Activated CD4-positive, alpha-beta memory T cell treated with anti-CD3 and anti-CD28 coated beads for 36 hours (primary cell): ENCODE data around the gene TRIP13. TPM values are rescaled to one million over a fixed set of nuclear protein-coding genes. Genes with fewer than 3 reads are reported as not detected.

ENCODE experiments used
- CTCF ChIA-PET: fragments of 350-600 bp; sonication (Branson Sonifier 250); formaldehyde crosslinking; loops from one replicate; lab custom pipeline; 2021; ENCODE audit warnings: antibody characterized with exemption, inconsistent platforms; lab: Charles Lee
- POLR2A ChIA-PET: fragments of 350-600 bp; sonication (Branson Sonifier 250); formaldehyde crosslinking; loops from one replicate; lab custom pipeline; 2021; ENCODE audit warnings: antibody characterized with exemption; lab: Charles Lee
- DNase-seq: peaks from one replicate; pipeline ENCODE4 v3.0.0-alpha.2; 2020
- H3K27ac Mint-ChIP-seq: one replicate; pipeline ENCODE4 v1.8.0; 2021; ENCODE audit warnings: mixed read lengths
- H3K27me3 Mint-ChIP-seq: one replicate; pipeline ENCODE4 v1.8.0; 2021; ENCODE audit warnings: mixed read lengths
- H3K36me3 Mint-ChIP-seq: one replicate; pipeline ENCODE4 v1.8.0; 2021; ENCODE audit warnings: mixed read lengths
- H3K4me1 Mint-ChIP-seq: one replicate; pipeline ENCODE4 v1.8.0; 2021; ENCODE audit warnings: low read depth, mixed read lengths
- H3K4me3 Mint-ChIP-seq: one replicate; pipeline ENCODE4 v1.8.0; 2021; ENCODE audit warnings: mild to moderate bottlenecking, mixed read lengths
- H3K9me3 Mint-ChIP-seq: one replicate; pipeline ENCODE4 v1.8.0; 2021; ENCODE audit warnings: mixed read lengths
- intact Hi-C: fragments of 100-400 bp; cut with micrococcal nuclease; formaldehyde crosslinking; loops from one replicate; pipeline ENCODE4 v1.15.1; 2023
- total RNA-seq, 2 experiments: library from RNA; stranded (reverse); gene quantifications; one replicate each; pipeline ENCODE4 v1.2.3, GENCODE V29; 2021

Gene TRIP13
- total RNA-seq, 2 experiments from 2014 or later = 32.4 to 33.9 TPM

DNA sequence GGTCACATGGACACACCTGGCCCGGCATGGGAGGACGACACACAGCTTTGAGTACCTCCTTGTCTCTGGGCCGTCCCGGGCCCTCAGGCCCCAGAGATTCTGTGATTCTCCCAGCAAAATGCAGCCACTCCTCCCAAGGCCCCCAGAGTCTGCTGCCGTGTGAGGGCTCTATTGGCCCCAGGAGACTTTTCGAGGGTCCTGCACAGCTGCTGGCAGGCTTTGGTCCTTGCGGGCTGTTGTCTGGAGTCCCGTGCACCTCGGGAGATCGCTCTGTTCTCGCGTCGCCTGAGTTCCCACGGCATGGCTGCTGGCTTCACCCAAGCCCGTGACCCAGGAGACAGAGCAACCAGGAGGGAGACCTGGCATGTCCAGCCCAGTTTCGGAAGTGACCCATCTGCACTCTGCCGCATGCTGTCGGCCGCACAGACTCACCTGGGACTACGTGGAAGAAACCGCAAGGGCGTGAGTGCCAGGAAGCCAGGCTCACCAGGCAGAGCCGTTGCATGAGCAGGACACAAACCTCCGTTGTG lies 69.1 kb downstream of the TRIP13 start:
- peaks cover 26% of the 10 kb centered on the region for H3K4me1 Mint-ChIP-seq
- ChIA-PET POLR2A (no interaction called here), CTCF (no interaction called here)
- no peak overlapping the region for H3K4me3 Mint-ChIP-seq
- DNase-seq = no peak
- peaks cover 28% of the 10 kb centered on the region for H3K27me3 Mint-ChIP-seq
- H3K9me3 Mint-ChIP-seq = no peaks in the 10 kb centered on the region
- no peak overlapping the region for H3K27ac Mint-ChIP-seq
- intact Hi-C loops = no loop called here
- no peaks in the 10 kb centered on the region for H3K36me3 Mint-ChIP-seq

DNA sequence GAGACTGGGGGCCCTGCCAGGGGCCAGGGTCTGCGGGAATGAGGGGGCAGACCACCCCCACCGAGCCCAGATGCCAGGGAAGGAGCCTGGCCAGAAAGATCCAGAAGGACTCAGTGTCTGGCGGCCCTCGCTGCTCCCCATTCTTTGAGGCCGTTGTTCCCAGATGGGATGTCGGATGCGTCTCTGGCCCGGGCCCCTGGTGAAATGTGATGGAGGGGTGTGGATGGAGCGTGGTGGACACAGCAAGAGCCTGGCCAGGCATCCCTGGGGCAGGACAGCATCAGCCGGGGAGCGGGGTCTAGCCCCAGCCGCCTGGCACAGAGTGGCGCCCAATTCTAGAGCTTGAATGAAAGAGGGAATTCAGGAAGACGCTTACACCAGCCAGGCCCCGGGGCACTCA lies 69.7 kb downstream of the TRIP13 start:
- peaks cover 28% of the 10 kb centered on the region for H3K27me3 Mint-ChIP-seq
- ChIA-PET POLR2A (no interaction called here), CTCF (no interaction called here)
- H3K4me3 Mint-ChIP-seq = no peak overlapping the region
- intact Hi-C loops = no loop called here
- H3K27ac Mint-ChIP-seq = no peak overlapping the region
- no peak for DNase-seq
- H3K9me3 Mint-ChIP-seq = no peaks in the 10 kb centered on the region
- peaks cover 20% of the 10 kb centered on the region for H3K4me1 Mint-ChIP-seq
- no peaks in the 10 kb centered on the region for H3K36me3 Mint-ChIP-seq

DNA sequence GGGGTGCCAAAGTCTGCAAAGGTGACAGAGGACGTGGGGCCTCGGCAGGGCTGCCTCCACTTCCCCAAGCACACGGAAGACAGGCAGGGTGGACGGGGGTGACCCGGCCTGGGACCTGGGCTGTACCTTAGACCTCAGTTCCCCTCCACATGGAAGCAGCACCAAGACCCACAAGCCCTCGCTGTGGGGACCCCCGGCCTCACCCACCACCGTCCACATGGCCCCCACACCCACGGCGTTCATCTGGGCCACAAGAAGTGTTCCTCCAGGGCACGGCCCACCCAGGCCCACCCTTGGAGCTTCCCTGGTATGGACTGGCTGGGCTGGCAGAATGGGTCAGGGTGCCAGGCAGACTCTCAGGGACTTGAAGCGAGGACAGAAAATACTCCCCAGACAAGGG lies 70.1 kb downstream of the TRIP13 start:
- H3K27ac Mint-ChIP-seq = no peak overlapping the region

DNA sequence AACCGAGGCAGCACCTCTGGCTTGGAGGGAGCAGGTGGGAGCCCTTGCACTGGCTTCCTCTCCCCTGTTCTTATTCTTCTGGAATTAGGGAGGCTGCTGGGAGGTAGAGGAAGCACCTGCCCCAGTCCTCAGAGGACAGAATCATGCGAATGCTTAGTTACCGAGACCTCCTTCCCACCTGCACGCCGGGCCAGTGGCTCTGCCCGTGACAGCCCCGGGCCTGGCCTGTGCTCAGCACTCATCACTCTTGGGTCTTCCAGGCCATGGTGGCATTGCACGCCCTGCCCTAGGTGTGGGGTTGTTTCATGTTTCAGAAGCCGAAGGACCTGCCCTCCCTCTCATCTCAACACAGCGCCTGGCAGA lies 70.6 kb downstream of the TRIP13 start:
- H3K27me3 Mint-ChIP-seq = peaks cover 36% of the 10 kb centered on the region

More for the DNA sequence above, 70.1 kb downstream of the TRIP13 start:
- H3K36me3 Mint-ChIP-seq = no peaks in the 10 kb centered on the region
- H3K27me3 Mint-ChIP-seq = peaks cover 32% of the 10 kb centered on the region
- intact Hi-C loops = no loop called here
- ChIA-PET CTCF (no interaction called here), POLR2A (no interaction called here)
- H3K9me3 Mint-ChIP-seq = no peaks in the 10 kb centered on the region
- no peak for DNase-seq
- H3K4me1 Mint-ChIP-seq = peaks cover 16% of the 10 kb centered on the region
- H3K4me3 Mint-ChIP-seq = no peak overlapping the region

DNA sequence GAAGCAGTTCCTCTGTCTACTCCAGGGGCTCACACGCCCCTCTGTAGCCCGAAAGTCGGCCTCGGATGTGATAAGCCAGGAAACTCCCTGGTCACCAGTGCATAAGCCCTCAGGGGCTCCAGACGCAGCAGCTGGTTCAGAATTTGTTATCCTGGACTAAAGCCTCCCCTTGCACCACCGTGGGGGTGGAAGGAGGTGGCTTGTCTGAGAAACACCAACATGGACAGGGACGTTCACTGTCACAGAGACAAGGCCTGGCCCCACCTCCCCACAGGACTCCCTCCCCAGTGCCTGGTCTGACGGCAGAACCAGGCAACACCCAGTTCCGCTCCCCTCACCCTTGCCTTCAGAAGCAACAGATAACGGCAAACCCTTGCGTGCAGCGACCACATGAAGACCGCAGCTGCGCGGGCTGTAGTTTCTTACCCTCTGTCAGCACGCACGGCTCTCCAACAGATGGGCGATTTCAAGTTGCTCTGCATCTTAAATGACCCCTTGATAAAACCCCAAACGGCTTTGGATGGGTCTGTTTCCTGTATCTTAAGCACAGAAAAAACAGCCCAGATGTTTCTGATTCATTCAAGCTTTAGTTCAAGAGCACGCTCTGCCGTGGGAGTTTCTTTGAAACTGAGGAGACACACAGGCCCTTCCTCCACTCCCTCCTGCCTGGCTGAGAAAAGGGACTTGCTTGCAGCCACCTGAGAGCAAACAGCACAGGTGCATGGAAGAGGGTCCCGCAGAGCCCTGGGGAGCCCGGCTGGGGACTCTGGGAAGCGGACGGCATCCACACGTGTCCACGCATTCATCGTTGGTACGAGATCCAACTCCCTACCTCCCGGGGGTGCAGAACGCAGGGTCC lies 71.2 kb downstream of the TRIP13 start:
- Mint-ChIP-seq H3K27me3 (peaks cover 41% of the 10 kb centered on the region), H3K36me3 (no peaks in the 10 kb centered on the region), H3K4me1 (peaks cover 14% of the 10 kb centered on the region), H3K9me3 (no peaks in the 10 kb centered on the region), H3K4me3 (peak overlapping the region; percentile 6), H3K27ac (peak overlapping the region; percentile 83)
- intact Hi-C loops = no loop called here
- ChIA-PET CTCF (no interaction called here), POLR2A (no interaction called here)
- DNase-seq = peak; percentile 74

More for the DNA sequence above, 70.6 kb downstream of the TRIP13 start:
- H3K27ac Mint-ChIP-seq = peak overlapping the region; percentile 83
- no peak for DNase-seq
- H3K36me3 Mint-ChIP-seq = no peaks in the 10 kb centered on the region
- no peaks in the 10 kb centered on the region for H3K9me3 Mint-ChIP-seq
- H3K4me1 Mint-ChIP-seq = peaks cover 14% of the 10 kb centered on the region
- ChIA-PET CTCF (no interaction called here), POLR2A (no interaction called here)
- intact Hi-C loops = no loop called here
- no peak overlapping the region for H3K4me3 Mint-ChIP-seq

DNA sequence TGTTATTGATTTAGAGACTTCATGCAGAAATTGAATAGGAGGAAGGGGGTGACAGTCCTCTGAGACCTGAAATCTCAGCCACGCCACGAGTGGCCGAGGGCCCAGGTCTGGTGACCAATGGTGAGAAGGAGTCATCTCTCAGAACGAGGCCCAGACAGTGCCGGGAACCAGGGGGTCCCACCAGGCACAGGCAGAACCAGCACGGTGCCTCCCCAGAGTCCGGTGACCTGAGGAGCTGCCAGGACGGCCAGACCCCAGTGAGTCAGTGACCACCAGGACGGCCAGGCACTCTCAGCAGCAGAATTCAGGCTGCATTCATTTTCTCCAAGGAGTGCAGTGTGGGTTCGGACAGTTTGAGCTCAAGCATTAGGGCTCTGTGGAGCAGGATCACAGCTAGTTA lies 72.1 kb downstream of the TRIP13 start:
- peak overlapping the region; percentile 8 for H3K27ac Mint-ChIP-seq
- peaks cover 18% of the 10 kb centered on the region for H3K4me1 Mint-ChIP-seq
- H3K27me3 Mint-ChIP-seq = peaks cover 46% of the 10 kb centered on the region
- H3K36me3 Mint-ChIP-seq = no peaks in the 10 kb centered on the region
- H3K4me3 Mint-ChIP-seq = no peak overlapping the region
- no peaks in the 10 kb centered on the region for H3K9me3 Mint-ChIP-seq
- DNase-seq = no peak
- ChIA-PET CTCF (no interaction called here), POLR2A (no interaction called here)
- intact Hi-C loops = no loop called here

DNA sequence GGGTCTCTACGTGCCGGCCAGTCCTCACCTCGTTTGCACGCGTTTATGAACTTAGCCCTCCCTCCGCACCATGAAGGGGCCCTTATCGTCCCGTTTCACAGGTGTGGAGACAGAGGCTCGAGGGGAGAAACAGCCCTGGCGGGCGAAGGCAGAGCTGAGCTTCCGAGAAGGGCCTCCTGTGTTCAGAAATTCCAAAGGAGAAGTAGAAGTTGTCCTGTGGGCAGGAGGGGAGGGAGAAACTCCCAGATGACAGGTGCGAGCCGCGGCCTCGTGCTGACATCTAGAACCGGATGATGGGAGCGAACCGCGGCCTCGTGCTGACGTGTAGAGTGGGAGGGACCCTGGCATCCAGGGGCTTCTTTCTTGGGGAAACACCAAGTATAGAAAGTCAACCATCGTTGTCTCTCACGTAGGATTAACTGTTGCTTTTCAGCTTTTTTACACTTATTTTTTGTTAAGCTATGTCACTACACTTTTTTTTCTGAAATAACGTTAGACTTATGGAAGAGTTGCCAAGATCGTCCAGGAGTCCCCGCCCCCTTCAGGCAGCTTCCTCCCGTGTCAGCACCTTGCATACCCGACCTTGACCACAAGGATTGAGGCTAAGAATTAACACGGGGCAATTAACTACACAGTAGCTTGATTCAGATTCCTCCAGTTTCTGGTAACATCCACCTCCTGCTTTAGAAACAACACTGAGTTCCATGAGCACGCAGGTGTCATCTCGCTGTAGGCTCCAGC lies 73.1 kb downstream of the TRIP13 start:
- Mint-ChIP-seq H3K4me3 (no peak overlapping the region), H3K36me3 (no peaks in the 10 kb centered on the region), H3K4me1 (peaks cover 18% of the 10 kb centered on the region), H3K9me3 (no peaks in the 10 kb centered on the region), H3K27me3 (peaks cover 49% of the 10 kb centered on the region), H3K27ac (no peak overlapping the region)
- ChIA-PET POLR2A (no interaction called here), CTCF (interaction anchor here (0.6 kb wide), 1 partner anchor 24 kb away, joined by 3 read pairs; no protein-coding TSS in a partner anchor)
- intact Hi-C loops = no loop called here
- no peak for DNase-seq

DNA sequence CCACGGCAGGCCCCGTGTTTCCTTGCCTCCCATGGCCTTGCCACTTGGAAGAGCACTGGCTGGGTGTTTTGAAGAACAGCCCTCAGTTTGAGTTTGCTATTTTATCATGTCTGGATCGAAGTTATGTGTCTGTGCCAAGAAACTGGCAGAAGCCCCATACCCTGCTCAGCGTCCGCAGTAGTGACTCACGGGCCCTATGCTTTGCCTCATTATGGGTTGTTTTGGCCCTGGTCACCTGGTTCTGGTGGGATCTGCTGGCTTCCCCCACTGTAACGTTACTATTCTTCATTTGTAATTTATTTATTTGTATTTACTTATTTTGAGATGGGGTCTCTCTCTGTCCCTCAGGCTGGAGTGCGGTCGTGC lies 73.6 kb downstream of the TRIP13 start:
- Mint-ChIP-seq H3K27ac (no peak overlapping the region), H3K27me3 (peaks cover 50% of the 10 kb centered on the region), H3K4me3 (no peak overlapping the region), H3K4me1 (peaks cover 18% of the 10 kb centered on the region), H3K36me3 (no peaks in the 10 kb centered on the region), H3K9me3 (no peaks in the 10 kb centered on the region)
- intact Hi-C loops = no loop called here
- POLR2A ChIA-PET = no interaction called here
- DNase-seq = no peak
- CTCF ChIA-PET = interaction anchor here (0.6 kb wide), 1 partner anchor 24 kb away, joined by 3 read pairs; no protein-coding TSS in a partner anchor

DNA sequence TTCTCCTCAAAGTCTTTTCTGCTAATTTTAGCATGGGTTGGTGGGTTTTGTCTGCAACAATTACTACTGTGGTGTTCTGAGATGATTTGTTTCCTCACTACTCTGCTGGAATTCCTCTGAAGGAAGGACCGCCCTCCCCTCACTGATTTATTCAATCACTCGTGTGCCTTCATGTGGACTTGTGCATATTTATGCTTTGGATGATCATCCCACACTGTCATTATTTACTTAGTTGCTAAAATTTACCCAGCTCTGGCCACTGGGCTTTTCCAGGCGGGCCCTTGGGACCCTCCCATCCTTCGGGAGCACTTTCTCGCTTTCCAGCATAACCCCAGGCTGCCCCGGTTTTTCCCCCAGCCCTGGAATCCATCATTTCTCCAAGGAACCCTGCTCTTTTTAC lies 74.3 kb downstream of the TRIP13 start:
- ChIA-PET CTCF (no interaction called here), POLR2A (no interaction called here)
- DNase-seq = no peak
- no peaks in the 10 kb centered on the region for H3K9me3 Mint-ChIP-seq
- H3K27me3 Mint-ChIP-seq = peaks cover 54% of the 10 kb centered on the region
- H3K4me3 Mint-ChIP-seq = no peak overlapping the region
- peaks cover 18% of the 10 kb centered on the region for H3K4me1 Mint-ChIP-seq
- no peaks in the 10 kb centered on the region for H3K36me3 Mint-ChIP-seq
- intact Hi-C loops = no loop called here
- H3K27ac Mint-ChIP-seq = no peak overlapping the region

Other genes starting within 250 kb of the TRIP13 start
- gene TPPP, start 199.5 kb upstream of the TRIP13 start, total RNA-seq = under 1 TPM; 0.53 to 0.55 TPM
- under 1 TPM; 0.34 to 0.67 TPM for gene ZDHHC11B, start 108.2 kb upstream of the TRIP13 start, total RNA-seq
- gene ZDHHC11, start 41.9 kb upstream of the TRIP13 start, total RNA-seq = 1 to 10 TPM; 6.2 to 7.9 TPM
- gene BRD9, start 83 bp upstream of the TRIP13 start, total RNA-seq = 10 to 100 TPM; 43.1 to 50.7 TPM
- 1 to 10 TPM in 1 of 2 experiments, under 1 TPM in 1; 0.41 to 1.1 TPM for gene NKD2, start 115.9 kb downstream of the TRIP13 start, total RNA-seq
- 10 to 100 TPM; 10.1 to 10.8 TPM for gene SLC12A7, start 219.2 kb downstream of the TRIP13 start, total RNA-seq